HG03521 (cell line): ENCODE measurements around the gene SREBF2.
"Not testable (repeated sequence)": the region's sequence is repeated elsewhere in the genome, so short reads cannot be mapped to it uniquely, and the experiment has no call there.

ENCODE experiments used
- ATAC-seq: cut with Tn5 transposase; IDR thresholded peaks from one replicate; pipeline ENCODE4 v1.9.1; 2021; ENCODE audit warnings: mild to moderate bottlenecking, moderate library complexity; ENCODE audit not compliant: unreplicated experiment

The SREBF2 gene

GRCh38 chr22:41841085-41841712 lies 8.3 kb downstream of the SREBF2 start:
- ATAC-seq = no peak

GRCh38 chr22:41842996-41843970 lies 10.4 kb downstream of the SREBF2 start:
- ATAC-seq = no peak

GRCh38 chr22:41844036-41844435 lies 11.1 kb downstream of the SREBF2 start:
- ATAC-seq = no peak

- ATAC-seq = no peak
Measured at GRCh38 chr22:41844513-41844912, 11.6 kb downstream of the SREBF2 start.

GRCh38 chr22:41845380-41846267 lies 12.7 kb downstream of the SREBF2 start:
- no peak for ATAC-seq

GRCh38 chr22:41846268-41846987 lies 13.5 kb downstream of the SREBF2 start:
- no peak for ATAC-seq

- no peak for ATAC-seq
Measured at GRCh38 chr22:41847300-41847699, 14.4 kb downstream of the SREBF2 start.

- no peak for ATAC-seq
Measured at GRCh38 chr22:41848468-41848867, 15.6 kb downstream of the SREBF2 start.

- ATAC-seq = no peak
Measured at GRCh38 chr22:41856469-41856868, 23.6 kb downstream of the SREBF2 start.

- no peak for ATAC-seq
Measured at GRCh38 chr22:41857155-41857859, 24.4 kb downstream of the SREBF2 start.

GRCh38 chr22:41857860-41858199 lies 24.9 kb downstream of the SREBF2 start:
- ATAC-seq = no peak

- no peak for ATAC-seq
Measured at GRCh38 chr22:41862160-41862529, 29.2 kb downstream of the SREBF2 start.

GRCh38 chr22:41862530-41863266 lies 29.8 kb downstream of the SREBF2 start:
- no peak for ATAC-seq

GRCh38 chr22:41863472-41863871 lies 30.6 kb downstream of the SREBF2 start:
- no peak for ATAC-seq

GRCh38 chr22:41868556-41868955 lies 35.7 kb downstream of the SREBF2 start:
- no peak for ATAC-seq

GRCh38 chr22:41870081-41870480 lies 37.2 kb downstream of the SREBF2 start:
- not testable (repeated sequence) for ATAC-seq

GRCh38 chr22:41870786-41871185 lies 37.9 kb downstream of the SREBF2 start:
- no peak for ATAC-seq

GRCh38 chr22:41873391-41873790 lies 40.5 kb downstream of the SREBF2 start:
- no peak for ATAC-seq

GRCh38 chr22:41874090-41874489 lies 41.2 kb downstream of the SREBF2 start:
- no peak for ATAC-seq
